B cell (primary cell): ENCODE data around the gene VGLL1. TPM values are rescaled to one million over a fixed set of nuclear protein-coding genes. Genes with fewer than 3 reads are reported as not detected.

Source experiments
- ATAC-seq: fragments of 200-7000 bp; cut with Tn5 transposase; one replicate; pipeline ENCODE4 v1.10.0; 2021; ENCODE audit warnings: low read depth, mild to moderate bottlenecking, moderate number of reproducible peaks, moderate library complexity
- CTCF ChIA-PET: fragments of 350-600 bp; sonication (Branson Sonifier 250); formaldehyde crosslinking; loops from one replicate; lab custom pipeline; 2021; ENCODE audit warnings: antibody characterized with exemption, inconsistent platforms; lab: Charles Lee
- POLR2A ChIA-PET: fragments of 350-600 bp; sonication (Branson Sonifier 250); formaldehyde crosslinking; loops from one replicate; lab custom pipeline; 2021; ENCODE audit warnings: antibody characterized with exemption; lab: Charles Lee
- DNase-seq: peaks from one replicate; pipeline ENCODE4 v3.0.0; 2013
- H2AFZ ChIP-seq: 2 replicates; pipeline ENCODE4 v1.6.1; 2012; ENCODE audit warnings: mild to moderate bottlenecking, low read depth, low read length; ENCODE audit not compliant: insufficient read depth, poor library complexity, severe bottlenecking
- H3K27ac ChIP-seq, 2 donors: 1 replicate in 1 of 2; 2 replicates in 1 of 2; pipeline ENCODE4 v1.5.1; 2012 to 2013; ENCODE audit warnings: low read length in 2 of 2, mild to moderate bottlenecking in 2 of 2, moderate library complexity in 1 of 2
- H3K27me3 ChIP-seq, 4 experiments: fragments of 200-600 bp in 1 of 4; sonication (generic) in 1 of 4; replicated peaks in 1 of 4; 1 replicate in 2 of 4; 2 replicates in 2 of 4; pipeline versions ENCODE4 v1.6.1 to v1.7.0; 2013 to 2016; ENCODE audit warnings: low read length in 3 of 4, mild to moderate bottlenecking in 2 of 4, mixed read lengths in 1 of 4, moderate library complexity in 1 of 4; ENCODE audit not compliant: insufficient read depth in 4 of 4, control insufficient read depth in 3 of 4; ENCODE audit errors: control extremely low read depth in 1 of 4
- H3K36me3 ChIP-seq, 2 experiments: replicated peaks in 1 of 2; 1 replicate in 1 of 2; 2 replicates in 1 of 2; pipeline versions ENCODE4 v1.6.1 to v1.7.1; 2013; ENCODE audit warnings: low read length in 1 of 2; ENCODE audit not compliant: insufficient read depth in 2 of 2, control insufficient read depth in 1 of 2; ENCODE audit errors: control extremely low read depth in 1 of 2, extremely low read depth in 1 of 2
- H3K4me1 ChIP-seq, 2 donors: fragments of 200-600 bp in 1 of 2; sonication (generic) in 1 of 2; 1 replicate in 1 of 2; 2 replicates in 1 of 2; pipeline versions ENCODE4 v1.5.1 to v1.6.1; 2013 to 2017; ENCODE audit warnings: low read length in 2 of 2; ENCODE audit not compliant: control insufficient read depth in 2 of 2, insufficient read depth in 2 of 2
- H3K4me2 ChIP-seq: replicated peaks from 2 replicates; pipeline ENCODE3; 2012; ENCODE audit warnings: mild to moderate bottlenecking, low read depth, low read length; ENCODE audit not compliant: poor library complexity, severe bottlenecking
- H3K4me3 ChIP-seq, 5 experiments: fragments of 200-600 bp in 1 of 5; sonication (generic) in 1 of 5; 1 replicate in 3 of 5; 2 replicates in 2 of 5; pipeline versions ENCODE4 v1.5.1 to v1.7.0; 2011 to 2016; ENCODE audit warnings: low read length in 4 of 5, mild to moderate bottlenecking in 4 of 5, low read depth in 2 of 5, control low read depth in 1 of 5, moderate library complexity in 1 of 5; ENCODE audit not compliant: insufficient read depth in 1 of 5; ENCODE audit errors: control extremely low read depth in 1 of 5, extremely low read depth in 1 of 5
- H3K79me2 ChIP-seq: fragments of 200-600 bp; sonication (generic); one replicate; pipeline ENCODE4 v1.6.0; 2016; ENCODE audit warnings: low read length; ENCODE audit not compliant: control insufficient read depth, insufficient read depth
- H3K9ac ChIP-seq: fragments of 200-600 bp; sonication (generic); 2 replicates; pipeline ENCODE4 v1.6.1; 2017; ENCODE audit warnings: mild to moderate bottlenecking, low read length, moderate library complexity
- H3K9me3 ChIP-seq, 3 donors: one replicate each; pipeline versions ENCODE4 v1.6.1 to v1.7.1; 2013; ENCODE audit warnings: low read length in 2 of 3; ENCODE audit not compliant: control insufficient read depth in 2 of 3, insufficient read depth in 1 of 3; ENCODE audit errors: control extremely low read depth in 1 of 3
- H4K20me1 ChIP-seq: 2 replicates; pipeline ENCODE4 v1.6.0; 2012; ENCODE audit warnings: mild to moderate bottlenecking, low read length; ENCODE audit not compliant: insufficient read depth, control insufficient read depth, poor library complexity, severe bottlenecking
- H3K27ac Mint-ChIP-seq: one replicate; pipeline ENCODE4 v1.8.0; 2021; ENCODE audit warnings: mixed read lengths
- H3K27me3 Mint-ChIP-seq: one replicate; pipeline ENCODE4 v1.8.0; 2021; ENCODE audit warnings: mixed read lengths
- H3K4me1 Mint-ChIP-seq: one replicate; pipeline ENCODE4 v1.8.0; 2021; ENCODE audit warnings: mixed read lengths
- H3K4me3 Mint-ChIP-seq: one replicate; pipeline ENCODE4 v1.8.0; 2021; ENCODE audit warnings: mixed read lengths
- H3K9me3 Mint-ChIP-seq: one replicate; pipeline ENCODE4 v1.8.0; 2022; ENCODE audit warnings: mixed read lengths; ENCODE audit not compliant: insufficient read depth
- EZH2 ChIP-seq: IDR thresholded peaks from 2 replicates; pipeline ENCODE4 v1.6.1; 2012; ENCODE audit warnings: borderline replicate concordance, low read depth, mild to moderate bottlenecking, moderate library complexity, low read length; ENCODE audit not compliant: insufficient read depth, poor library complexity, severe bottlenecking
- WGBS: methylation state at CpG from one replicate; pipeline ENCODE4 v1.1.5; 2013; ENCODE audit warnings: missing lambda C conversion rate; ENCODE audit not compliant: insufficient coverage; 5-methylcytosine and 5-hydroxymethylcytosine counted together
- intact Hi-C: fragments of 100-400 bp; cut with micrococcal nuclease; formaldehyde crosslinking; loops from one replicate; pipeline ENCODE4 v1.10.0; 2022
- polyA plus RNA-seq: library from polyadenylated mRNA; depleted of rRNA; stranded (reverse); fragments of >200 nt; gene quantifications from 2 replicates; pipeline ENCODE4 v1.2.3, GENCODE V29; 2012
- total RNA-seq, 2 donors: library from RNA; stranded (reverse); fragments of 120-200 nt in 1 of 2; gene quantifications; 1 replicate in 1 of 2; 2 replicates in 1 of 2; pipeline versions ENCODE4 v1.2.3 to v1.2.4, GENCODE V29; 2013 to 2022
- TF ChIP-seq, protein P1 (sequence below): fragments of 200-600 bp; IDR thresholded peaks from one replicate; pipeline ENCODE4 v1.8.0; 2022; ENCODE audit warnings: antibody characterized with exemption, mild to moderate bottlenecking

The VGLL1 gene
- total and polyA plus RNA-seq, 2 donors (not counting 1 experiment from before 2014, with no cell fraction given) = not detected

DNA sequence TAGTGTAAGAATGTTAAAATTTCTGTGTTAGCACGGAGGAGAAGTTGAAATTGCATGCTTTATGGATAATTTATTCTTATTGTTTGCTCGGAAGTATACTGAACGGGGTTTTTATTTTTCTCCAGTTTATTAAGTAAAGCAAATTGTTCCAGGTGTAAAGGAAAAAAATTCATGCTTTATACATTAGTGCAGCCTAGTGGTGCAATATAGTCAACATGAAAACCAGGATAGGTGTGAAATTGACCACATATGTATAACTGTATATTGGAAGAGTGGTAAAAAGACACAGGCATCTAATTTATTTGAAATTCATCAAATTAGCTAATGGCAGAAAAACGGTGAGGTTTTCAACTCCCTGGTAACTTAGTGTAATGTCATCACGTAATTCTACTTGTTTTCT, 43.3 kb upstream of the VGLL1 start:
- no peak overlapping the region for H3K9ac ChIP-seq
- no peak overlapping the region for H3K4me3 Mint-ChIP-seq
- intact Hi-C loops = no loop called here
- H3K4me2 ChIP-seq = no peak overlapping the region
- ATAC-seq (no peak), DNase-seq (no peak)
- peaks cover 33% of the 10 kb centered on the region for H3K27me3 Mint-ChIP-seq
- POLR2A ChIA-PET = no interaction called here
- no peaks in the 10 kb centered on the region for H4K20me1 ChIP-seq
- H3K4me1 ChIP-seq = no peaks in the 10 kb centered on the region
- H2AFZ ChIP-seq = no peak overlapping the region
- H3K36me3 ChIP-seq = no peaks in the 10 kb centered on the region
- no CpG with 5 or more reads among the region's 5 CpGs for WGBS
- CTCF ChIA-PET = no interaction called here
- TF ChIP-seq, protein P1, sequence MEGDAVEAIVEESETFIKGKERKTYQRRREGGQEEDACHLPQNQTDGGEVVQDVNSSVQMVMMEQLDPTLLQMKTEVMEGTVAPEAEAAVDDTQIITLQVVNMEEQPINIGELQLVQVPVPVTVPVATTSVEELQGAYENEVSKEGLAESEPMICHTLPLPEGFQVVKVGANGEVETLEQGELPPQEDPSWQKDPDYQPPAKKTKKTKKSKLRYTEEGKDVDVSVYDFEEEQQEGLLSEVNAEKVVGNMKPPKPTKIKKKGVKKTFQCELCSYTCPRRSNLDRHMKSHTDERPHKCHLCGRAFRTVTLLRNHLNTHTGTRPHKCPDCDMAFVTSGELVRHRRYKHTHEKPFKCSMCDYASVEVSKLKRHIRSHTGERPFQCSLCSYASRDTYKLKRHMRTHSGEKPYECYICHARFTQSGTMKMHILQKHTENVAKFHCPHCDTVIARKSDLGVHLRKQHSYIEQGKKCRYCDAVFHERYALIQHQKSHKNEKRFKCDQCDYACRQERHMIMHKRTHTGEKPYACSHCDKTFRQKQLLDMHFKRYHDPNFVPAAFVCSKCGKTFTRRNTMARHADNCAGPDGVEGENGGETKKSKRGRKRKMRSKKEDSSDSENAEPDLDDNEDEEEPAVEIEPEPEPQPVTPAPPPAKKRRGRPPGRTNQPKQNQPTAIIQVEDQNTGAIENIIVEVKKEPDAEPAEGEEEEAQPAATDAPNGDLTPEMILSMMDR = no peak
- no peak for TF ChIP-seq EZH2
- H3K9me3 Mint-ChIP-seq = no peaks in the 10 kb centered on the region
- H3K4me3 ChIP-seq = no peak overlapping the region
- H3K79me2 ChIP-seq = no peaks in the 10 kb centered on the region
- peaks cover 3% of the 10 kb centered on the region for H3K4me1 Mint-ChIP-seq
- no peak overlapping the region for H3K27ac Mint-ChIP-seq
- no peak overlapping the region for H3K27ac ChIP-seq
- no peaks in the 10 kb centered on the region for H3K9me3 ChIP-seq
- H3K27me3 ChIP-seq = peaks cover 0 to 17% (median 3%) of the 10 kb centered on the region in 4 experiments

DNA sequence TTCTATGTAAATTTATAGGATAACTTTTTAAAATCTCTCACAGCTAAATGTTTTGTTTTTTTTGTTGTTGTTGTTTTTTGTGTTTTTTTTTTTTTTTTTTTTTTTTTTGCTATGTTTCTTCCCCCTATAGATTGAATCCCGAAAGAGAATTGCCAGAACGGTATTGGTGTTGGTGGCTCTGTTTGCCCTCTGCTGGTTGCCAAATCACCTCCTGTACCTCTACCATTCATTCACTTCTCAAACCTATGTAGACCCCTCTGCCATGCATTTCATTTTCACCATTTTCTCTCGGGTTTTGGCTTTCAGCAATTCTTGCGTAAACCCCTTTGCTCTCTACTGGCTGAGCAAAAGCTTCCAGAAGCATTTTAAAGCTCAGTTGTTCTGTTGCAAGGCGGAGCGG, 40.2 kb upstream of the VGLL1 start:
- Histone ChIP-seq H3K4me1 (peaks cover 0 to 3% of the 10 kb centered on the region in 2 donors), H4K20me1 (no peaks in the 10 kb centered on the region), H3K27ac (no peak overlapping the region), H3K79me2 (no peaks in the 10 kb centered on the region), H2AFZ (no peak overlapping the region), H3K4me3 (no peak overlapping the region), H3K27me3 (peaks cover 0 to 12% (median 3%) of the 10 kb centered on the region in 4 experiments), H3K9me3 (no peaks in the 10 kb centered on the region), H3K9ac (no peak overlapping the region), H3K4me2 (no peak overlapping the region), H3K36me3 (no peaks in the 10 kb centered on the region)
- H3K4me3 Mint-ChIP-seq = no peak overlapping the region
- WGBS = 92% methylated on average over 2 of the region's 6 CpGs
- H3K9me3 Mint-ChIP-seq = no peaks in the 10 kb centered on the region
- DNase-seq = no peak
- H3K27me3 Mint-ChIP-seq = peaks cover 19% of the 10 kb centered on the region
- ATAC-seq = no peak
- CTCF ChIA-PET = no interaction called here
- H3K27ac Mint-ChIP-seq = no peak overlapping the region
- POLR2A ChIA-PET = interaction anchor here (0.7 kb wide), 1 partner anchor 214 kb away, joined by 4 read pairs; no protein-coding TSS in a partner anchor
- peaks cover 10% of the 10 kb centered on the region for H3K4me1 Mint-ChIP-seq
- no peak for TF ChIP-seq EZH2
- TF ChIP-seq, protein P1 = no peak
- intact Hi-C loops = loop anchor here (10.0 kb wide), 2 partner anchors 273 to 347 kb away; partner anchors contain the start of gene FHL1
